AG10803 (cell line): ENCODE results near the gene TMC4.
"Not testable (repeated sequence)": the region's sequence is repeated elsewhere in the genome, so short reads cannot be mapped to it uniquely, and the experiment has no call there.

Experiments used
- DNase-seq: peaks from one replicate; pipeline ENCODE4 v3.0.0; 2010; ENCODE audit warnings: low read depth
- H3K4me3 ChIP-seq: 2 replicates; pipeline ENCODE4 v1.5.1; 2011; ENCODE audit warnings: mild to moderate bottlenecking, low read length, control low read depth
- CTCF ChIP-seq: conservative IDR thresholded peaks from 2 replicates; pipeline ENCODE4 v1.5.1; 2011; ENCODE audit warnings: mild to moderate bottlenecking, low read length, control low read depth, inconsistent platforms

Gene TMC4

DNA sequence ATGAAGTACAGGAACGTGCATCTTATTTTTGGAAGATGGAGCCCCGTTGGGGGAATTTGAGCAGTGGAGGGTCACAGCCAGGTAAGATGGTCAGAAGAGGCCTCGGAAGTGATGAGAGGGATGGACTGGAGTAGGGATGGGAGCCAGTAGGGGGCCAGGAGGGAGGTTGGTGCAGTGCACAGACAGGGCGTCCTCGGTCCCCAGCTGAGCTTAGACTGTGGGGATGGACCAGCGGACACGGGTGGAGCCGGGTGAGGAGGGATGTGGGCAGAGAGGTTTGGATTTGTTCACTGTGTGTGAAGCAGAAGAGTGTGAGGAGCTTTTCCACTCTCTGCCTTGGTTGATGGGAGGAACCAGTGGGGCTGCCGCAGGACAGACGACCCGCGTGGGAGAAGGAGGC, 38.3 kb upstream of the TMC4 start:
- TF ChIP-seq CTCF: no peak
- no peak overlapping the region for H3K4me3 ChIP-seq

DNA sequence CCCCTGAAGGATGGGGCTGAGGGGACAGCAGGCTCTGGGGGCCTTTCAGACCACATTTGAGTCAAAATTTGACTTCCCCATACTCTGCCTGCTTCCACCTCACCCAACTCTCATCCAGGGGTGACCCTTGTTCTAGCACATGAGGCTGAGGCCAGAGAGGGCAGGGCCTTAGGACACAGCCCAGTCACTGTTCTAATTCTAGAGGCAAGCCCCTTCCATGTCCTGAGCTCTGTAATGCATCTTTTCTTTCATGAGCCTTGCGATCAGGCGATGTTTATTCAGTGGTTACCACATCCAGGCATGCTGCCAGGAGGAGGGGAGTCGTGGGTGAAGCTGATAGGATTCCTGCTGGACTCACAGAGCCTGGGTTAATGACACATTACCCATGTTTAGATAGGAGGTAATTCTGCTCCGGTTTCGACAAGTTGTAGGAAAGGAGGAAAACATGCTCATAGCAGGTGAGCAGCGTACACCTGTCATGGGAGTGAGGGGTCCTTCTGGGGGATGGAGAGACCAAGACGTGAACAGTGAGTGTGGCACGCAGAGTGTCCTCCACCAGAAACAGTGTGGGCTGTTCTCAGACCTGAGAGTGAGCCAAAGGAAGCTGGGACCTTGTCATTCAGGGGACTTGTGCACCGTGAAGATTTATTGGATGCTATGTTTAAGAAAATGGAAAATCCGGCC, 37.0 kb upstream of the TMC4 start:
- TF ChIP-seq CTCF: no peak
- no peak overlapping the region for H3K4me3 ChIP-seq
- DNase-seq: peak; percentile 93

More for the DNA sequence above, 38.3 kb upstream of the TMC4 start:
- no peak for DNase-seq

- no peak for TF ChIP-seq CTCF
- no peak overlapping the region for H3K4me3 ChIP-seq
- no peak for DNase-seq
Measured at GRCh38 chr19:54209058-54209810, 36.3 kb upstream of the TMC4 start.

GRCh38 chr19:54208784-54209057, 35.8 kb upstream of the TMC4 start:
- DNase-seq: no peak
- H3K4me3 ChIP-seq: no peak overlapping the region
- TF ChIP-seq CTCF: no peak

GRCh38 chr19:54207983-54208783, 35.2 kb upstream of the TMC4 start:
- H3K4me3 ChIP-seq: no peak overlapping the region
- DNase-seq: peak; percentile 58
- no peak for TF ChIP-seq CTCF

DNA sequence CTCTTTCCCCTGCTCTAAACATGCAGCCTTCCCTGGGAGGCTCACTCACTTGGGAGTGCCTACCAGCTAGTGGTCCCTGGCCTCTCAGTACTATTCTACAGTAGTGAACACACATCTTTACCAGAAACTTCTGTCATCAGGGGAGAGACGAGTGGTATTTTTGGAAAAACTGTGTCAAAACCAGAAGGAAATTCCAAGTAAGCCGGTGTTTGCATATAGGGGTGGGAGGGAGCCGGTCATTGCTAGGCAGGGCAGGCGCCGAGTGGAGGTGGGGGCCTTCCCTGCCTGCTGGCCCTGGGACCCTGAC, 34.7 kb upstream of the TMC4 start:
- no peak for TF ChIP-seq CTCF
- no peak for DNase-seq
- H3K4me3 ChIP-seq: no peak overlapping the region

- DNase-seq, H3K4me3 ChIP-seq: not testable (repeated sequence)
Measured at GRCh38 chr19:54207193-54207592, 34.2 kb upstream of the TMC4 start.
